Kidney capillary endothelial cell (primary cell): ENCODE measurements around the gene SLC2A2.
A peak's percentile ranks its signal among the peaks of the same experiment; 100 is the strongest.

Experiments
- DNase-seq: peaks from one replicate; pipeline ENCODE4 v3.0.0-alpha.2; 2018; ENCODE audit warnings: low spot score

SLC2A2 gene

GRCh38 chr3:171028779-171029232, 2.3 kb upstream of the SLC2A2 start:
- DNase-seq, result no peak

- peak; percentile 33 for DNase-seq
These were observed 1.7 kb upstream of the SLC2A2 start for GRCh38 chr3:171028025-171028778.

GRCh38 chr3:171023566-171023965, 3.0 kb downstream of the SLC2A2 start:
- no peak for DNase-seq

- no peak for DNase-seq
These were observed 5.1 kb downstream of the SLC2A2 start for GRCh38 chr3:171021377-171021776.

GRCh38 chr3:171018156-171018935, 8.2 kb downstream of the SLC2A2 start:
- DNase-seq, result no peak

- no peak for DNase-seq
These were observed 12.4 kb downstream of the SLC2A2 start for GRCh38 chr3:171013822-171014748.

GRCh38 chr3:171011873-171012336, 14.6 kb downstream of the SLC2A2 start:
- DNase-seq, result no peak

GRCh38 chr3:171011109-171011872, 15.2 kb downstream of the SLC2A2 start:
- no peak for DNase-seq

GRCh38 chr3:171007316-171007715, 19.2 kb downstream of the SLC2A2 start:
- DNase-seq, result no peak

GRCh38 chr3:171005648-171006047, 20.9 kb downstream of the SLC2A2 start:
- no peak for DNase-seq

- DNase-seq, result no peak
These were observed 24.4 kb downstream of the SLC2A2 start for GRCh38 chr3:171001957-171002694.

GRCh38 chr3:171001250-171001893, 25.1 kb downstream of the SLC2A2 start:
- DNase-seq, result no peak

- DNase-seq, result no peak
These were observed 26.2 kb downstream of the SLC2A2 start for GRCh38 chr3:171000281-171000680.

GRCh38 chr3:170999737-171000242, 26.7 kb downstream of the SLC2A2 start:
- DNase-seq, result peak; percentile 78

GRCh38 chr3:170997961-170998913, 28.3 kb downstream of the SLC2A2 start:
- peak; percentile 67 for DNase-seq

GRCh38 chr3:170992854-170993253, 33.7 kb downstream of the SLC2A2 start:
- no peak for DNase-seq

GRCh38 chr3:170991664-170992063, 34.9 kb downstream of the SLC2A2 start:
- DNase-seq, result no peak

GRCh38 chr3:170989100-170989648, 37.3 kb downstream of the SLC2A2 start:
- DNase-seq, result no peak
